HuH-7.5 (cell line): ENCODE measurements around the gene MCEE.
A peak's percentile ranks its signal among the peaks of the same experiment; 100 is the strongest.

Source experiments
- DNase-seq: peaks from one replicate; pipeline ENCODE4 v3.0.0; 2011; ENCODE audit warnings: low spot score

Gene MCEE

DNA sequence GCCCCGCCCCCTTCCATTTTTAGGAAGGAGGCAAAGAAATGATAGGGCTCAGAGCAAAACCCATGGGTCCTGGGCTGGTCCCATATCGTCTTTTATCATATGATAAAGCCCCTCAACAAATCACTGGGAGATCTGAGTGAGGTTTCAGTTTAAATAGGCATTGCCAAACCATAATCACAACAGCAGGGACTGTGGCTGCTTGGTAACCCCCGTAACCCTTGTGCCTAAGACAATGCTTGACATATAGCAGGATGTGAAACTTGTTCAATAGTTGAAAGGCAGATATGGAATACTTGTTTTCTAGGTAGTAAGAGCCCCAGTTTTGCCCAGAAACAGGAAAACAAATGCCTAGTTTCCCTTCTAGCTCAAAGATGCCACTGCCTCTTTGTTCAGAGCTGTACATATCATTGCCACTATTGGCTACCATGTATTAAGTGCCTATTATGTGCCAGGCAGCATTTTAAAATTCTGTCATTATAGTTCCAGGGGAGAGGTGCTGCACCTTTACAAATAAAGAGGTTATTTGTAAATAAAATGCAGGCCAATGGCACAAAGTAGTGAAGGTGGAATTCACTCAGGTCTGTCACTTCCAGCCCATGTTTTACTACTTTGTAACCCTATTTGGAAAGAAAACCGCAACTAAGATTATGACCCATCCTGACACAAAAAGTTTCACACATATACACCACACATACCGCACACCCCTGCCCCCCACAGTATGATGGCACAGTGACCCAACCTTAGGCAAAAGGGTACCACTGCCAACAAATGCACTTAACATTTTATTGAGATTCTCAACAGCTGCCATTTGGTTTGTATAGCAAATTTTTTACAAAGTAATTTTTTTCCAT, 47.4 kb downstream of the MCEE start:
- DNase-seq = no peak

DNA sequence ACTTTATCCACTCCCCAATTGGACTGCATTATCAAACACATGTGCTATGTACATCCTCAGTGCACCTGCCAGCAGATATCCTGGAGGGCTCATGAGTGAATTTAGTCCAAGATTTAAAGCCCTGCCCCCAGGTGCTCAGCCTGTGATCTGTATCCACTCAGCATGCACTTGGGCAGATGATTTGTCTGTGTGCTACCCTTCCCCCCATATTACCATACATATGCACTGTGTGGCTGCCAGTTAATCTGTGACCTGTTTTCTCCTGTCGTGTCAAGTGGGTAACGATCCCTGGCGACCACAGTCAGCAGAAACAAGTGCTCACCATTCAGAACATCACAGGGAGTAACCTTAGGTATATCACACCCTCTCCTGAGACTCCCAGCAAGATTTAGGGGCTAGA, 51.4 kb downstream of the MCEE start:
- no peak for DNase-seq

DNA sequence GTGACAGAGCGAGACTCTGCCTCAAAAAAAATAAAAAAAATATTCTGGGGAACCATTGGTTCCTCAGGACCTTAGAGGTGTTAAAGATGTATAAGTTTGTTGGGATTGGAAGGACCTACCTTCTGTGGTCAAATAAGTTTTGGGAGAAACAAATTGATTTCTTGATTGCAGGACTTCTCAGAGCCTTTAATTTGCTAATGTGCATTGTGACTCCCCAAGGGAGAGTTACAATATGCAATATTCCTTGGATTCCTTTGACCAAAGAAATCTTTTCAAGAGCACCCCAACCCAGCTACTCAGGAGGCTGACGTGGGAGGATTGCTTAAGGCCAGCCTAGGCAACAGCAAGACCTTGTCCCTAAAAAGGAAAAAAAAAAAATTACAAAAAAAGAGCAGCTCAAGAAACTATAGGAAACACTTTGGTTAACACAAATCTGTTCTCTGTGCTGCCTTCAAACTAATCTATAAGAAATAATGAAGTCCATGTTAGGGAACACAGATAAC, 55.1 kb downstream of the MCEE start:
- no peak for DNase-seq

DNA sequence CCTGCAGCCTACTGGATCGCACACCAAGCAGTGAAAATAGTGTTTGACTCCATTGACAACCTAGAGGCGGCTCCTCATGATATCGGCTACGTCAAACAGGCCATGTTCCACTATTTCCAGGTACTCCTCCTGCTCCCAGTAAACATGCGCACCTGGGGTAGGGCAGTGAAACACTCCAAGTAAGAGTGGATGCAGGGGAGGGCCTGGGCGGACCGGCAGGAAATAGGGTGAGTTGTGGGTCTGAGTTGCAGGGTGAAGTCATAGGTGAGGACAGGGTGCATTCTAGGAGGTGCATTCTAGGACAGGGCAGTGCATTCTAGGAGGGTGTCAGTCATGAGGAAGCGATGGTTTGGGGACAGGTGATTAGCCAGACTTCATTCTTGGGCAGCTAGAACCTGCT, 56.6 kb downstream of the MCEE start:
- DNase-seq = no peak

DNA sequence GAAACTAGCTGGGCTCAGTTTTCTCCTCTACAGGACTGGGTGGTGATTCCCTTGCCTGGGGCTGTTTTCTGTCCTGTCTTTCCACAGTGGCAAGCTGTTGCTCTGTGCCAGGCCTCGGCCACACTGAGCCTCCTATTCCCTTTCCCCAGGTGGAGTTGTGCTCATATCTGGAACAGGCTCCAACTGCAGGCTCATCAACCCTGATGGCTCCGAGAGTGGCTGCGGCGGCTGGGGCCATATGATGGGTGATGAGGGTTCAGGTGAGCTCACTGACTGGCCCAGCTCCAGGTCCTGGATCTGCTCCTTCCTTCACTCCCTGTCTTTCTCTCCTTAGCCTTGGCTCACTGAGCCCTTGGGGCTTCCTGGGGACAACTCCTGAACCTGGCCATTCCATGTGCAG, 57.5 kb downstream of the MCEE start:
- no peak for DNase-seq

DNA sequence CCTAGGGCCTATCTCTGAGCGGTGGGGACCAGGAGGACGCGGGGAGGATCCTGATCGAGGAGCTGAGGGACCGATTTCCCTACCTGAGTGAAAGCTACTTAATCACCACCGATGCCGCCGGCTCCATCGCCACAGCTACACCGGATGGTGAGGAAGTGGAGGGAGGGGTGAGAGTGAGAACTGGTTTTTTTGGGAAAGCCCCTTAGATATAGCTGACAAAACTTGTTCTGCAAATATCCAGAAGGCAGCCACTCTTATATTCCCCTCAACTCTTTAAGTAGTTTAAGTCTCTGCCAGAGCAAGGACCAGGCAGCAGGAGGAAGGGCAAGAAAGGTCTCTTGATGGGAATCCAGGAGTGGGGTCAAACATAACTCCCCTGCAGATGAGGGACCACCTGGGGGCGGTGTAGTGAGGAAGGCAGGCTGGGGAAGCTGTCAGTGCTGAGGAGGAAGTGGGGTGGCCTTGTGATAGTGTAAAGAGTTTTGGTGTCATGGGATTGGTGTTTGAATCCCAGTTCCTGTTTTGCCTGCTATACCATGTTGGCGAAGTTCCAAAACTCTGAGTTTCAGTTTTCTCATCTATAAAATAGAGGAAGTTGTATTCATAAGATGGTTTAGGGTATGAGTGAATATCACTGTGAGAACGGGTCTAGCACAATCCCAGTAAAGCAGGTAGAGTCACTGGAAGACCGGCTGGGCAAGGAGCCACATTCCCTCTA, 58.2 kb downstream of the MCEE start:
- no peak for DNase-seq

DNA sequence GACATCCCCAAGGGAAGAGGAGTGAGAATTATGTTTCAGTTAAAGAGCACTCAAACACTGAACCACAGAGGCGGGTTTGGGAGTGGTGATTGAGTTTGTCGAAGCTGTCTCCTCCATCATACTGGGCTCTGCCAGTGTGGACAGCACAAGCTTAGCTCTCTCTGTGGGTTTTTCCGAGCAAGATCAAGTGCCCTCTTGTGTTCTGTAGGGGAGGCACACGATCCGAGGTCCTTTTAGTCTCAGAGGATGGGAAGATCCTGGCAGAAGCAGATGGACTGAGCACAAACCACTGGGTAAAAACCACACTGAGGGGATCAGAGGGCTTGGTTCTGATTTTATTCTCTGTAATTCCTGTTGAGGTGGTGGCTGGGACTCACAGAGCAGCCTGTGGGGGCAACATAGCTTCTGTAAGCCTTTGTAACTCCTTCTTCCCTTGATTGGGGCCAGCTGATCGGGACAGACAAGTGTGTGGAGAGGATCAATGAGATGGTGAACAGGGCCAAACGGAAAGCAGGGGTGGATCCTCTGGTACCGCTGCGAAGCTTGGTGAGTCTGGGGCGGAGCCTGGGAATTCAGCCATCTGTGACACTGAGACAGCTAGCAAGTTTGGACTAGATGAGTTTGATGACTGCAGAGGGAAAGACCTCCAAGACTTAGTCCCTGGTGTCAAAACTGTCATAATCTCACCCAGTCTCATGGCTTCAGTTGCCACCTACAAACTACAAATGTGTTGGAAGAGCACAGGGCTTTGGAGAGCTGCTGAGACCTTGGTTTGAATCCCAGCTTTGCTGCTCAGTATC, 59.5 kb downstream of the MCEE start:
- no peak for DNase-seq

DNA sequence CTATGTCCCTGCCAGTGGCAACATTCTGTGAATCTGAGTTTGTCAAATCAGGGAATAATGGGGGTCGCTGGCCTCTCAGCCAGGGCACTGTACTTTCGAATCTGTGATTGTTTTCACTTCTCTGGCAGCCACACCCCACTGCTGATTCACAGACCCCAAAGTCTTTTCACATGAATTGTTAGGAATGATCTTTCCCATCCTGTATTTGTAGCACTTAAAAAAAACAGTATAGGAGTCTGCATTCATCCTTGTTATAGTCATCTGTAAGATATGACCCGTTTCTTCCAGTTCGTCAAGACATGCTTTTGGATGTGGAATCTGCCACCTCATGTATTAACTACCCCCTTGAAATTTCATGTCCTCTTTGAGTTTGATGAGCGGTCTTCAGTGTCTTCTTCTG, 60.7 kb downstream of the MCEE start:
- DNase-seq = no peak

DNA sequence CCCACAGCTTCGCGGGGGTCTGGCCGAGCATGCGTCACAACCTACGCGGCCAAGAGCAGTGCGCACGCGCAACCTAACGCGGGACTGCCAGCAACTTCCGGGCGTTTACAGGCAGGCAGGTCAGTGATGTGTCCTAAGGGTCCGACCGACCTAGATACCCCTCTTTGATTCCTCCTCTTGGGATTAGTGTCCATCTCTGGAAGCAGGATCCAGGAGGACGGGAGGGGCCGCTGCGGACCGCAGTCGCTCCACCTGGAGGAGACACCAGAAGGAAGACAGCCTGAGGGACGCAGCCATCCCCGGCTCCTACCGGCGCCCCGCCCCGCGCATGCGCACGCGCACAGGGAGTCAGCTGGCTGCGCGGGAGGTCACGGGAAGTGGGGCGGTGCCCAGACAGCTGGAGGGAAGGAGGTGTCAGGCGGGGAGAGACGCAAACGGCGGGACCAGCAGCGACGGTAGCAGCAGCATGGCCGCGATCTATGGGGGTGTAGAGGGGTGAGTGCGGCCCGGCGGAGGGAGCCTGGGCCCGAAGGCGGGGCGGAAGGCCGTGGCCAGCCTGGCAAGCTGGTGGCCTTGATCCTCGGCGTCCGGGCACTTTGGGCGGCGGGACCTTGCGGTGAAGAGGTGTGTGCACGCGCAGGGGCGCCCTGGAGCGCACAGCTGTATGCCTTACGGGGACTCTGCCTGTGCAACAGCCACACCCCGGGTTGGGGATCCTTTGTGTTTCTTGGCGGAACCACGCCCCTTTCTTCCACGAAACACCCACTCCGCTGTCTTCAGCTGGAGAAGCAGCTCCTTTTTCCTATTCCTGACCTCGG, 61.6 kb downstream of the MCEE start, which contains the start of gene NAGK:
Gene NAGK (plus strand): TSS at position 431 of the 818 bp plus-strand sequence. CDS start 36 bp downstream, at position 467.
- peak; percentile 95 for DNase-seq

DNA sequence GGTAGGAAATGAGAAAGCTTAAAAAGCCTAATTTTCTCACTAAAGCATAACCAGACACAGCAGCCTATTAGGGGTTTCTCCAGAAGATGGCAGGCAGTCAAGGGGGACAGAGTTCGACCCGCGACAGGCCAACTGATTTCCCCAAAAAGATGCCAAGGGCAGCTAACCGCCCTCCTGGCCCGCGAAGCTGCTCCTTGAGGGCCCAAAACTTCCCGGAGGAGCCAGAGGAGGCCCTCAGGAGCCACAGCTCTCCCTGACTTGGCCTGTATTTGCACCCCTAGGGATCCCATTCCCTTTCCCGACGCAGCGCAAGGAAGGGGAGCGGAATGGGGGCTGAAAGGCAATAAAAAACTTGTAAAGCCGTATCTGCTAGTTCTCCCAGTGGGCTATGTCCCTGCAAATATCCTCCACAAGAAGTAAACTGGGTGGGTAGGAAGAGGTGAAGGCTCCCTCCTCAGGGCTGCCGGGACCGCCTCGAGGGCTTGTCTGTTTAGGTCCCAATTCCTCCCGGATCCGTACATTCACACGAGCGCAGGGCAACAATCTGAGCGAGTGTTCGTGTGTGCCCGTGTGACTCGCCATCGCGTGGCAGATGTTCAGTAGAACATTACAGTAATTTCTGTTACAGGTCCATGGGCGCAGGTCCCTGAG, 62.3 kb downstream of the MCEE start:
- no peak for DNase-seq

DNA sequence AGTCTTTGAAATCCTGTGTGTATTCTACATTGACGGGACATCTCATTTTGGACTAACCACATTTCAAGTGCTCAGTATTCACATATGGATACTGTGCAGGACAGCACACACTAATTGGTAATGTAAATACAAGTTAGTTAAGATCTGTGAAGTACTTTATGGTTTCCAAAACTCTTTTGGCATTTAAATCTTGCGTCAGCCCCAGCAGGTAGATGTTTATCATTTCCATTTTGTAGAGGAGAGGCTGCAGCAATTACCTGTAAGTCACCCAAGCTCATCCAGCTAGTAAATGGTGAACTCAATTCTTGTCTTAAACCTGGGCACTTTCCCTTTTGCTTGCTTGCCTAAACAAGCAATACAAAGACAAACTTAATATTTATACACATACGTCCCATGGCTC, 63.2 kb downstream of the MCEE start:
- DNase-seq = no peak

DNA sequence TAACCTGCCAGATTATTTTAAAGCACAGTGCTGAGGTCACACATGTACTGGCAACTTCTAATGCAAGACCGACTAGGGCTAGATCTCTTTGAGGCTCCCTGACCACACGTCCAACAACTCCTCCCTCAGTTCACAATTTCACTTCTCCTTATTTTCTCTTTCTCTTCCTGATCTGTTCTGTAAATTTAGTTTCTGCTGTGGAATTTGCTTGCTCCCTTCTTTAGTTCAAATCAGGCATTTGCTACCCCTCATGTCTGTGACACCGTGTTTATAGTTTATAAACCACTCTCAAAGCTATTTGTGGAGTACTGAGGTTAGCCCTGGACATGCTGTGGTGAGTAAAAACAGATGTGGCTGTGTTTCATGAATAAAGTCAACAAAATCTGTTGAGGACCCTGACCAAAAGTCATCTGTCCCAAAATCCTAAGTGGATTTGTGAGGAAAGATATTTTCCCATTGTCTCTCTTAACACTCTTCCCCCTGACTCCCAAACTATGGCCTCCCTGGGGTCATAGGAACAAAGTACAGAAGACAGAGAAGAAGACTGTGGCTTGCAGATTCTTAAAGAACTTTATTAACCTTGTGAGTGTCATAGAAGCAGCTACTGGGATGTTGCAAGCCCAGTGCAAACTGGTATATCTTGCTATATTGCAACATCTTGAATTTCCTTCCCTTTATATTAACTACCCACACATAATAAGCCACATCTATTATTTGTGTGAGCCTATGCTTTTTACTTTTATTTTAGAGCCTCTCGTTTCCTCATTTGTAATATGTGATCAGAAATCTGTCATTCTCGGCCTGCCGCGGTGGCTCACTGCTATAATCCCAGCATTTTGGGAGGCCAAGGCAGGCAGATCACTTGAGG, 65.0 kb downstream of the MCEE start:
- no peak for DNase-seq

DNA sequence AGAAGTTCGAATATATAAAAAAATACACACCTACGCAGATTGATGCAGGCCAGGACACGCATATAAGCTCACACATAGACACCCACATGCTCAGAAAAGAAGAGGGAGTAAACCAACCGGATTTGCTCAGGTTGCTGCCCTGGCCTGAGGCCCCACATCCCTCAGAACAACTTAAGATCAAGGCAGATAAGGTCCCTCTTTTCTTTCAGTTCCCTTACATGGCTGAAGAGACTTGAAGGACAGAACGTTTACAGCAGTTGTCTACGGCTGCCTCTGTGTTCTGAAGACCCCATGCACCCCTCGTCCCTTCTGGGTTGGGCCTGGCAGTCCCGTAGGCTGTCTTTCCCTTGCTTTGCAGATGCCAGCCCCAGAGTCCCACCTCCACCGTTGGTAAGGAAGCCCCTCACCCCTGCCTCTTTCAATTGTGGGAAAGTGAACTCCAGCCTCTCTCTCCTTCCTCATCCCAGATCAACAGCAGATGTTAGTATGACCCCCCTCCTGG, 65.9 kb downstream of the MCEE start:
- DNase-seq = no peak

DNA sequence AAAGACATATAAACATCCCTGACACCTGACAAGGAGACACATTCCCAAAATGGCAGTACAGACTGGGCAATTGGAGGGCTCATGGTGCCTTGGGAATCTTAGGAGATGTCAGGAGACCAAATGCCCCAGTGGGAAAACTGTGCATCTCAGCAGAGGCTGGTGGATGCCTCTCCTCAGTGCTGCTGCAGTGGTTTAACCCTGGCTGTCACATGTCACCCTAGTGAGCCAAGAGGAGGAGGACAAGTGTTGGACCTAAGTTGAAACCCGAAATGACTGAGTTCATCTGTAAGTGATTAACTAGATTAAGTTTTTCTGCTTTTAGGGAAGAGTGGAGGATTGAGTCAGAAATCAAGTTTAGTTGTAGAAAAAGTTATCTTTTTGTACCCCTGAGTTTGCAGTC, 66.8 kb downstream of the MCEE start:
- no peak for DNase-seq

DNA sequence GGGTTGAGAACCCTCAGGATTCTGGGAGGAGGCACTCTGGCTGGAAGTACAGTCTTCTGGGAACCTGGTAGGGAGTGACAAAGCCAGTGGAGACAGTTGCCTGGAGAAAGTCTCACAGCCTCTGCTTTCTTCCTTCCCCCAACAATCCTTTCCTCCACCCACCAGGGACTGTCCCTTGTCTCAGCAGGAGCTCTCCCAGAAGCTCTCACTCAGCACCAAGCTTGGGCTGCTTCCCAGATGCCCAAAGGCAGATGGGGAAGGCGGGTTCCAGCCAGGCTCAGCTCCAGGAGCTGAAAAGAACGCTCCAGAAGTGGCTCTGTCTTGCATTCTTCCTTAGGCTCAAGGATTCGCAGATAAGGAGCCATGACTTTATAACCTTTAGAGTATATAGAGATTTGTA, 69.2 kb downstream of the MCEE start:
- no peak for DNase-seq

DNA sequence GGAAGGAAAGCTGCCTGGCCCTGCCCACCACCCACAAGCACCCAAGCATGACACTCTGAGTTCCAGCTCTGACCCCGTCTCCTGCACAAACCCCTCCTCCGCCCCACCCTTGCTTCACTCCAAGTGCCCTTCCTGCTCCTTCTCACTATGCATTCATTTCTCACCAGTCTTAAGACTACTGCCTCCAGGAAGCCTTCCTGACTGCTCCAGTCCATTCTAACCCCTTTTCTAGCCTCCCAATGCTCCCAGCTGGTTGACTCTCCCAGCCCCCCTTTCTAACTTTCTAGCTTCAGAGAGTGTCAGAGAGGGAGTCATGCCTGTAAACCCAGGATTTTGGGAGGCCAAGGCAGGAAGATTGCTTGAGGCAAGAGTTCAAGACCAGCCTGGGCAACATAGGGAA, 69.8 kb downstream of the MCEE start:
- DNase-seq = no peak
